ENCODE data around the gene SLC25A33. TPM values are rescaled to one million over a fixed set of nuclear protein-coding genes. Genes with fewer than 3 reads are reported as not detected.

The SLC25A33 gene
- total RNA-seq, 2 experiments from 2014 or later: 4.4 to 6.1 TPM

- intact Hi-C loops (cut with DNase I, micrococcal nuclease): loop anchor here (1.0 to 5.0 kb wide), 13 partner anchors 45 to 932 kb away; partner anchors contain the start of genes CTNNBIP1 (in 2 of the 2), TMEM201 (in 2 of the 2), DFFA (in 1 of the 2) and GPR157 (in 1 of the 2)
- Mint-ChIP-seq H3K4me3 (peak overlapping the region; percentile 80), H3K4me1 (peaks cover 35% of the 10 kb centered on the region), H3K27ac (peak overlapping the region; percentile 56), H3K27me3 (no peaks in the 10 kb centered on the region), H3K36me3 (ENCODE audit: low read depth) (peaks cover 17% of the 10 kb centered on the region), H3K9me3 (ENCODE audit: low read depth) (no peaks in the 10 kb centered on the region)
- ChIA-PET POLR2A (interaction anchor here (0.6 to 1.1 kb wide), 3 partner anchors 10 to 46 kb away, joined by 3 to 4 read pairs (median 3); no protein-coding TSS in a partner anchor), CTCF (interaction anchor here (1.5 kb wide), 1 partner anchor 44 kb away, joined by 4 read pairs; no protein-coding TSS in a partner anchor)
- peak; percentile 68 for DNase-seq
- peak; percentile 39 for ATAC-seq
Observed at GRCh38 chr1:9539829-9540550, 725 bp downstream of the SLC25A33 start.

GRCh38 chr1:9542430-9542829 is 3.2 kb downstream of the SLC25A33 start:
- Mint-ChIP-seq H3K27ac (no peak overlapping the region), H3K27me3 (no peaks in the 10 kb centered on the region), H3K36me3 (ENCODE audit: low read depth) (peaks cover 19% of the 10 kb centered on the region), H3K4me1 (peaks cover 39% of the 10 kb centered on the region), H3K9me3 (ENCODE audit: low read depth) (no peaks in the 10 kb centered on the region), H3K4me3 (no peak overlapping the region)
- ATAC-seq: no peak
- CTCF ChIA-PET: interaction anchor here (0.6 to 1.4 kb wide), 5 partner anchors 9 to 528 kb away, joined by 3 to 5 read pairs (median 3); no protein-coding TSS in a partner anchor
- DNase-seq: no peak
- POLR2A ChIA-PET: no interaction called here
- intact Hi-C loops (cut with DNase I, micrococcal nuclease): no loop called here

GRCh38 chr1:9544926-9545325 is 5.7 kb downstream of the SLC25A33 start:
- no peak for ATAC-seq
- H3K27me3 Mint-ChIP-seq: no peaks in the 10 kb centered on the region
- peaks cover 19% of the 10 kb centered on the region for H3K36me3 Mint-ChIP-seq (ENCODE audit: low read depth)
- H3K4me1 Mint-ChIP-seq: peaks cover 27% of the 10 kb centered on the region
- ChIA-PET POLR2A (no interaction called here), CTCF (no interaction called here)
- H3K27ac Mint-ChIP-seq: no peak overlapping the region
- intact Hi-C loops (cut with DNase I, micrococcal nuclease): no loop called here
- DNase-seq: no peak
- H3K9me3 Mint-ChIP-seq (ENCODE audit: low read depth): no peaks in the 10 kb centered on the region
- H3K4me3 Mint-ChIP-seq: no peak overlapping the region

- ChIA-PET POLR2A (no interaction called here), CTCF (interaction anchor here (1.7 kb wide), 1 partner anchor 8 kb away, joined by 5 read pairs; no protein-coding TSS in a partner anchor)
- H3K4me3 Mint-ChIP-seq: no peak overlapping the region
- no peaks in the 10 kb centered on the region for H3K9me3 Mint-ChIP-seq (ENCODE audit: low read depth)
- ATAC-seq (no peak), DNase-seq (no peak)
- H3K27ac Mint-ChIP-seq: no peak overlapping the region
- intact Hi-C loops (cut with DNase I, micrococcal nuclease): no loop called here
- H3K27me3 Mint-ChIP-seq: no peaks in the 10 kb centered on the region
- H3K4me1 Mint-ChIP-seq: peaks cover 4% of the 10 kb centered on the region
- H3K36me3 Mint-ChIP-seq (ENCODE audit: low read depth): peaks cover 6% of the 10 kb centered on the region
Observed at GRCh38 chr1:9549955-9550546, 10.8 kb downstream of the SLC25A33 start.

- ChIA-PET POLR2A (no interaction called here), CTCF (interaction anchor here (0.7 to 1.7 kb wide), 2 partner anchors 10 to 34 kb away, joined by 3 to 5 read pairs; no protein-coding TSS in a partner anchor)
- H3K4me1 Mint-ChIP-seq: no peaks in the 10 kb centered on the region
- peaks cover 22% of the 10 kb centered on the region for H3K36me3 Mint-ChIP-seq (ENCODE audit: low read depth)
- no peak for DNase-seq
- intact Hi-C loops (cut with DNase I, micrococcal nuclease): no loop called here
- H3K27ac Mint-ChIP-seq: no peak overlapping the region
- no peaks in the 10 kb centered on the region for H3K9me3 Mint-ChIP-seq (ENCODE audit: low read depth)
- no peak overlapping the region for H3K4me3 Mint-ChIP-seq
- H3K27me3 Mint-ChIP-seq: no peaks in the 10 kb centered on the region
- no peak for ATAC-seq
Observed at GRCh38 chr1:9551984-9552383, 12.7 kb downstream of the SLC25A33 start.

- H3K36me3 Mint-ChIP-seq (ENCODE audit: low read depth): peaks cover 30% of the 10 kb centered on the region
- DNase-seq (no peak), ATAC-seq (no peak)
- no peaks in the 10 kb centered on the region for H3K27me3 Mint-ChIP-seq
- ChIA-PET POLR2A (no interaction called here), CTCF (no interaction called here)
- H3K9me3 Mint-ChIP-seq (ENCODE audit: low read depth): no peaks in the 10 kb centered on the region
- intact Hi-C loops (cut with DNase I, micrococcal nuclease): no loop called here
- no peak overlapping the region for H3K27ac Mint-ChIP-seq
- H3K4me3 Mint-ChIP-seq: no peak overlapping the region
- peaks cover 15% of the 10 kb centered on the region for H3K4me1 Mint-ChIP-seq
Observed at GRCh38 chr1:9553736-9554144, 14.5 kb downstream of the SLC25A33 start.

GRCh38 chr1:9555942-9556341 is 16.7 kb downstream of the SLC25A33 start:
- no peak overlapping the region for H3K27ac Mint-ChIP-seq
- no peak for ATAC-seq
- POLR2A ChIA-PET: no interaction called here
- H3K9me3 Mint-ChIP-seq (ENCODE audit: low read depth): no peaks in the 10 kb centered on the region
- no peaks in the 10 kb centered on the region for H3K27me3 Mint-ChIP-seq
- no peak for DNase-seq
- no peak overlapping the region for H3K4me3 Mint-ChIP-seq
- intact Hi-C loops (cut with DNase I, micrococcal nuclease): no loop called here
- peaks cover 26% of the 10 kb centered on the region for H3K4me1 Mint-ChIP-seq
- CTCF ChIA-PET: interaction anchor here (0.7 to 1.4 kb wide), 2 partner anchors 12 to 17 kb away, joined by 3 read pairs; no protein-coding TSS in a partner anchor
- H3K36me3 Mint-ChIP-seq (ENCODE audit: low read depth): peaks cover 33% of the 10 kb centered on the region

- POLR2A ChIA-PET: no interaction called here
- no peak for ATAC-seq
Observed at GRCh38 chr1:9557624-9558023, 18.4 kb downstream of the SLC25A33 start.

GRCh38 chr1:9558271-9558945 is 19.1 kb downstream of the SLC25A33 start:
- Mint-ChIP-seq H3K27me3 (no peaks in the 10 kb centered on the region), H3K4me3 (no peak overlapping the region), H3K9me3 (ENCODE audit: low read depth) (no peaks in the 10 kb centered on the region), H3K27ac (no peak overlapping the region), H3K36me3 (ENCODE audit: low read depth) (peaks cover 34% of the 10 kb centered on the region), H3K4me1 (peaks cover 29% of the 10 kb centered on the region)
- CTCF ChIA-PET: interaction anchor here (0.6 to 1.9 kb wide), 5 partner anchors 13 to 392 kb away, joined by 3 to 4 read pairs (median 3); no protein-coding TSS in a partner anchor
- intact Hi-C loops (cut with DNase I, micrococcal nuclease): no loop called here
- ATAC-seq (peak; percentile 61), DNase-seq (no peak)
- POLR2A ChIA-PET: interaction anchor here (1.2 kb wide), 1 partner anchor 19 kb away, joined by 3 read pairs; the partner anchor contains the start of gene SLC25A33

More at GRCh38 chr1:9557624-9558023, 18.4 kb downstream of the SLC25A33 start:
- no peaks in the 10 kb centered on the region for H3K27me3 Mint-ChIP-seq
- CTCF ChIA-PET: interaction anchor here (0.6 to 1.9 kb wide), 3 partner anchors 12 to 62 kb away, joined by 3 to 4 read pairs (median 4); no protein-coding TSS in a partner anchor
- H3K36me3 Mint-ChIP-seq (ENCODE audit: low read depth): peaks cover 34% of the 10 kb centered on the region
- peak overlapping the region; percentile 19 for H3K27ac Mint-ChIP-seq
- DNase-seq: no peak
- no peak overlapping the region for H3K4me3 Mint-ChIP-seq
- H3K9me3 Mint-ChIP-seq (ENCODE audit: low read depth): no peaks in the 10 kb centered on the region
- intact Hi-C loops (cut with DNase I, micrococcal nuclease): no loop called here
- H3K4me1 Mint-ChIP-seq: peaks cover 29% of the 10 kb centered on the region

- Mint-ChIP-seq H3K36me3 (ENCODE audit: low read depth) (peaks cover 30% of the 10 kb centered on the region), H3K4me3 (no peak overlapping the region), H3K9me3 (ENCODE audit: low read depth) (no peaks in the 10 kb centered on the region), H3K27ac (no peak overlapping the region), H3K27me3 (no peaks in the 10 kb centered on the region), H3K4me1 (peaks cover 29% of the 10 kb centered on the region)
- POLR2A ChIA-PET: interaction anchor here (1.2 kb wide), 1 partner anchor 20 kb away, joined by 3 read pairs; the partner anchor contains the start of gene SLC25A33
- CTCF ChIA-PET: interaction anchor here (0.9 to 1.3 kb wide), 2 partner anchors 13 to 65 kb away, joined by 3 read pairs; no protein-coding TSS in a partner anchor
- intact Hi-C loops (cut with DNase I, micrococcal nuclease): no loop called here
- ATAC-seq (no peak), DNase-seq (no peak)
Observed at GRCh38 chr1:9558946-9559545, 19.8 kb downstream of the SLC25A33 start.

GRCh38 chr1:9559673-9560072 is 20.4 kb downstream of the SLC25A33 start:
- Mint-ChIP-seq H3K4me1 (peaks cover 29% of the 10 kb centered on the region), H3K27ac (no peak overlapping the region), H3K9me3 (ENCODE audit: low read depth) (no peaks in the 10 kb centered on the region), H3K4me3 (no peak overlapping the region), H3K36me3 (ENCODE audit: low read depth) (peaks cover 30% of the 10 kb centered on the region), H3K27me3 (no peaks in the 10 kb centered on the region)
- POLR2A ChIA-PET: no interaction called here
- no peak for DNase-seq
- CTCF ChIA-PET: no interaction called here
- no peak for ATAC-seq
- intact Hi-C loops (cut with DNase I, micrococcal nuclease): no loop called here
